Activated gamma-delta T cell (primary cell): Measurements from ENCODE around the gene OSBPL5.

Source experiments
- DNase-seq: peaks from one replicate; lab custom pipeline; 2025; lab: John Stamatoyannopoulos, UW

OSBPL5 gene

GRCh38 chr11:3134218-3134621, 30.9 kb downstream of the OSBPL5 start:
- no peak for DNase-seq

- DNase-seq: no peak
Measured at GRCh38 chr11:3133261-3134217, 31.6 kb downstream of the OSBPL5 start.

GRCh38 chr11:3132831-3133260, 32.3 kb downstream of the OSBPL5 start:
- DNase-seq: no peak

GRCh38 chr11:3132271-3132781, 32.8 kb downstream of the OSBPL5 start:
- DNase-seq: no peak

GRCh38 chr11:3131330-3131941, 33.7 kb downstream of the OSBPL5 start:
- no peak for DNase-seq

GRCh38 chr11:3130269-3131071, 34.6 kb downstream of the OSBPL5 start:
- DNase-seq: no peak

GRCh38 chr11:3129591-3130268, 35.4 kb downstream of the OSBPL5 start:
- DNase-seq: no peak

- DNase-seq: no peak
Measured at GRCh38 chr11:3129181-3129590, 35.9 kb downstream of the OSBPL5 start.

GRCh38 chr11:3128356-3129180, 36.5 kb downstream of the OSBPL5 start:
- DNase-seq: no peak

- no peak for DNase-seq
Measured at GRCh38 chr11:3127706-3128355, 37.3 kb downstream of the OSBPL5 start.

GRCh38 chr11:3126901-3127691, 38.0 kb downstream of the OSBPL5 start:
- DNase-seq: no peak

GRCh38 chr11:3126207-3126865, 38.8 kb downstream of the OSBPL5 start:
- DNase-seq: no peak

- DNase-seq: no peak
Measured at GRCh38 chr11:3124821-3125220, 40.3 kb downstream of the OSBPL5 start.

- no peak for DNase-seq
Measured at GRCh38 chr11:3123761-3124733, 41.1 kb downstream of the OSBPL5 start.

GRCh38 chr11:3123305-3123704, 41.8 kb downstream of the OSBPL5 start:
- no peak for DNase-seq

GRCh38 chr11:3122775-3123201, 42.3 kb downstream of the OSBPL5 start:
- no peak for DNase-seq
